Stimulated activated CD4-positive, alpha-beta T cell treated with anti-CD3 and anti-CD28 coated beads, TNF-alpha, amount 100 ng/mL, for 1 hour (primary cell): ENCODE results near the gene MGME1.
"Not testable (repeated sequence)": the region's sequence is repeated elsewhere in the genome, so short reads cannot be mapped to it uniquely, and the experiment has no call there.

Experiments
- DNase-seq, 3 donors: peaks; one replicate each; pipeline ENCODE4 v3.0.0-alpha.2; 2020; ENCODE audit warnings: low read depth in 3 of 3, low spot score in 1 of 3

MGME1 gene

DNA sequence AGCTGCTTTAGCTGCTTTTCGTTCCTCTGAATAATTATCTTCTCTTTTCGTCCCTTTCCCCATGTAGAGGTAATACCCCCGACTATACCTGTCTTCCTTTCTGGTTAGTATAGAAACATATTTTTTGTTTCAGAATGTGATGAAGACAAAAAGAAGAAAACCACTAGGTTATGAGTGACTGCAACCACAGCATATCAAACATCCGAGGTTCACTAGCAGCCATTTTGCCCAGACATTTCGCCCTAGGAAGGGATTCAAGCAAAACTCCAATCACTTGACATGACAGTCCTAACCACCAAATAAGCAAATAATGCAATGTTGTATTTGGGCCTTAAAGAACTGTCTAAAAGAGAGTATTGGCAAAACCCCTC is 9.6 kb upstream of the MGME1 start:
- no peak for DNase-seq

DNA sequence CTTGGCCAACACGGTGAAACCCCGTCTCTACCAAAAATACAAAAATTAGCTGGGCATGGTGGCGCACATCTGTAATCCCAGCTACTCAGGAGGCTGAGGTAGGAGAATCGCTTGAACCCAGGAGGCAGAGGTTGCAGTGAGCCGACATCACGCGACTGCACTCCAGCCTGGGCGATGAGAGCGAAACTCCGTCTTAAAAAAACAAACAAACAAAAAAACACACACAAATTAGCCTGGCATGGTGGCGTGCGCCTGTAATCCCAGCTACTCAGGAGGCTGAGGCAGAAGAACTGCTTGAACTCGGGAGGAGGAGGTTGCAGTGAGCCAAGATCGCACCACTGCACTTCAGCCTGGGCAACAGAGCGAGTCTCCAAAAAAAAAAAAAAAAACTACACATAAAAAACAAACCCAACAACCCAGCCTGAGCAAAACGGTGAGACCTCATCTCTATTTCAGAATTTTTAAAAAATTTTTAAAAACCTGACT is 8.4 kb upstream of the MGME1 start:
- not testable (repeated sequence) for DNase-seq

DNA sequence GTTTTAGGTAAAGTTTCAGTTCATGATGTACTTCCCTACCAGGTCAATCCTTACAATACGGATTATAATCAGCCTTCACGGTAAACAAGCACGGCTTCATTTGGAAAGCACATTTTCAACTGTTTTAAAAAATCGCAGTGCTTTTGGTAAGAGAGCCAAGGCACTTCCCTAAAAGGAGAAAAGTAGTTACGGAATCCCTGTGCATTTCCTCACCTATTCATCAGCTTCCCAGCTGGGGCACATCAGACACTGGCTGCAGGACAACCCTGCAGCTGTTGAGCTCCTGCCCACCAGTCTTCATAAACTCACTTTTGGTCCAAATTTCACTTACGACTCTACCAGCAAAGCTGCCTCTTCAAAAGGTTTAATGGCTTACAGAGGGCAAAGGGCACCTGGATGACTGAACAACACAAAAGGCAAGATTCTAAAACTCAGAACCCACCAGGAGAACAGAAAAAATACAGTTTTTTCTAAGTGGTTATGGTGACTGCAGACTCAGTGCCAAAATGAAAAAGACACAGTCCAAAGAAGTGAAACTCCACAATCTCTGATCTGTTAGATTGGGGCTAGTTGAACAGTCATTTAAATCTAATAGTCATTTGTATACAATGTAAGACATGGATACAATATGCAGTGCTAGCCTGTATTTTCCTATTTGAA is 7.8 kb upstream of the MGME1 start:
- DNase-seq: no peak

DNA sequence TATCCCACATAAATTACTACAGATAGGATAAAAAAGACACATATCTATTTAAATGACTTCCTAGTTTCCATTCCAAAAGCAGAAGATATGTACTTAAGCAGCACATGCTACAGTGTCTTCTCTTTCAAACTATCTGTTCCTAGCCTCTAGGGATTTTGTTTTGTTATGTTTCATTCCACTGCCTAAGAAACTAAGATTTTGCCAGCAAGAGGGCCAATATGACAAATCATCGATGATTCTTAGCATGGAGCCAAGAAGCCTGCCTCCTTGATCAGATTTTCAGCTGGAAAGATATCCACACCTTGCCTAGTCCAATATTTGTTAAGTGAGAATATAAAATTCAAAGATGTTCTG is 7.3 kb upstream of the MGME1 start:
- DNase-seq: no peak

DNA sequence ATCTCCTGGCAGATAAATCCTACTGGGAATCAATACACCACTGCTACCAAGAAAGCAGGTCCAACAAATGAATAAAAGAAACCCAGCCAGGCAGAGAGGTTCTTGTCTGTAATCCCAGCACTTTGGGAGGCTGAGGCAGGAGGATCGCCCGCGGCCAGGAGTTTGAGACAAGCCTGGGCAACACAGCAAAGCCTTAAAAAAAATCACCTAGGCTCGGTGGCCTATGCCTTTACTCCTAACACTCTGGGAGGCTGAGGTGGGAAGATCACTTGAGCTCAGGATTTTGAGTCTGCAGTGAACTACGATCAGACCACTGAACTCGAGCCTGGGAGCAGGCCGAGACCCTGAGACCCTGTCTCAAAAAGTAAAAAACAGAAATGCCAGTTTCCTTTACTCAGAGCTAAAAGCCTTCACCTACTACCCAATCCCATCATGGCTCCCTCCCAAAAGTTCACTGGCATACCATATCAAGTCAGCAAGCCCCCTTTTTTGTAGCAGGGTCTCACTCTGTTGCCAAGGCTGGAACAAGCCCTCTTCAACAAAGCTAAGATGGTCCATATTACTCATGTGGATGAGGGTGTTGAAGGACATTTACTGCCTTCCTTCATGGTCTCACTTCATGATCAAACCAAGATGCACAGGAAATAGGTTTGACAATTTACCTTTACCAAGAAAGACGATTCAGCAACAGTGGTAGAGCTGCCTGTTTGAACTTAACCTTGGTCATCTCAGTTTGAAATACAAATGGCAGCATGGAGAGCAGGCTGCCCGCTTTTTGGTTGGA is 5.5 kb upstream of the MGME1 start:
- DNase-seq: no peak

DNA sequence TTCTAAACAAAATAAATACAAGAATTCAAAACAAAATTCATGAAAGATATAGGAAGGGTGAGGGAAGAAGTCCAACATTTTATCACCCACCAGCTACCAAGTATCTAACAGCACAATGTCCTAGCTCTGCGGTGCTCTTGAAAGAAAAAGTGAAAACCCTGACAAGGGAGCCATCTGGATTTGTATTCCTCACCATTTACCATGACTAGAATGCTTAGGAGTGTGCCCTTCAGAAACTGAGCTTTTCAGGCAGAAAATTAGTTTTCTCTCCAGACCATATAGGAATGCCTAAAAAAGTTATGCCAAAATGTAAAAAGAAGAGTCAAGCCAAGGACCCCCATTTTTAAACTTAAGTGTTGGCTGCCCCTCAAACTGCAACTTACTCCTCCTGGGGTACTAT is 4.7 kb upstream of the MGME1 start:
- no peak for DNase-seq

DNA sequence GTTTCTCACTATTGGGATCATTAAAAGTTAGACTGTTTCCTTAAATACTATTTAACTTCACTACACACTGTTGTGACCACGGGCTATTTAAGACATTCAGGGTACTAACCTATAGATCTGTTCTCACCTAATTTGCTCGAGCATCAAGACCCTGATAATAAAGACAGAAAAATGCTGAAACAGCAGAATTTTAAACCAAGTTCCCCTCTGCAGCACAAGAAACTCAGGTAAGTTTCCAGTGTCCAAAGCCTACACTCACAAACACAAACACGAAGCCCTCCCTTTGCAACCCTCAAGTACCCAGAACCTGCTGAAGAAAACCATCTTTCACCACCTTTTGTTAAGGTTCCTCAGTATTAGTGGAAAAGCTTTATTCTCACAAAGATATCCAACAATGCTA is 4.2 kb upstream of the MGME1 start:
- no peak for DNase-seq

DNA sequence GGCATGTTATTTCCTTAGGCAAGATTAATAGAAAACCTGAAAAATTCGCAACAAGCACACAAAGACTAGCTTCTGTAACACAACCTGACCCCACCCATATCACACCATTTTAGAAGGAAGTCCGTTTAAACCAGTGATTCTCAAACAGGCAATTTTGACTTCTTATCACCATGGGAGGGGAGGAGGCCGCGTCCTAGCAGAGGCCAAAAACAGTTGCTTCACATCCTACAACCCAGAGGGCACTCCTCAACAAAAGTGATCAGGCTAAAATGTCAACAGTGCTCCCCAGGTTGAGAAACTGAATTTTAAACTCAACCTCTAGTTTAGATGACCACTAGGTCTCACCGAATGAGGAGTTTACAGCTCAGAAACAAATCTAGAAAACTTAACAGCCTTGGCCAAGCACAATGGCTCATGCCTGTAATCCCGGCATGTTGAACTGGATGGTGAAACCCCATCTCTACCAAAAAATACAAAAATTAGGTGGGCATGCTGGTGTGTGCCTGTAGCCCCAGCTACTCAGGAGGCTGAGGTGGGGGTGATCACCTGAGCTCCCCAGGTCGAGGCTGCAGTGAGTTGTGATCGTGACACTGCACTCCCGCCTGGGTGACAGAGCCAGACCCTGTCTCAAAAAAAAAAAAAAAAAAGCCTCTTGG is 3.6 kb upstream of the MGME1 start:
- no peak for DNase-seq

DNA sequence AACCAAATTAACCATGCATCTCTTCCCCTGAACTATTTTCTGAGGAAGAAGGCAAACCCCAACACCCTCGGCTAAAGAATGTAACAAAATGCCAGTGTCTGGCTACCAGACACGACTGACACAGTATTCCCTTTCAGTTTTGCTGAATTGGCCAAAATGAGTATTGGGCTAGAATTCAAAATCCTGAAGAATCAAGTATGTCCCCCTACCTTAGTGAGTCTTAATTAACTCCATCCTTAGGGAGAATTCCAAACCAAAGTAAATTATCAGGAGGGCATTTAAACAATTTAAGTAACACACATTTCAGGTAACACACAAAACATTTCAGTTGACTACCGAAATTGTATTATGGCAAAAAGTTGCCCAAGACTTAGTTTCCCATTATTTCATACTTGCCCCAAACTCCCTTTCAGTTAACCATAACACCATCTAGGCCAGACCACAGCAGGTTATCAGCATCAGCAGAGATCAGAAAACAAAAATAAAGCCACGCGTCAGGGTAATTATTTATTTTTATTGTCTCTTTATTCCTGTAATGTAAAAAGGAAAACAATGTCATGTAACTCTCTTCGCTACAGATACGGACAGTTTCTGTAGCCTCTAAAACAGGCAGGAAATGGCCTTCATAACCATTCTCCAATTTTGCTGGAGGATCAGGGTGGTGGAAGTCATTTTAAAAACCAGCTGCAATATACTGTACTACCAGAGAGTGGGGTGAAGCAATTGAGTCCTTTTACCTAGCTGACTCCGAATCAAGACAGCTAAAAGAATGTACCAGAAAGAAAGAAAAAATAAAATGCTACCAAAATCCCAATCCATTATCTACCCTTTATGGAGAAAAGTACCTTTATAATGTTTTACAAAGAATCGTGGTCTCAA is 2.1 kb upstream of the MGME1 start:
- DNase-seq: no peak

DNA sequence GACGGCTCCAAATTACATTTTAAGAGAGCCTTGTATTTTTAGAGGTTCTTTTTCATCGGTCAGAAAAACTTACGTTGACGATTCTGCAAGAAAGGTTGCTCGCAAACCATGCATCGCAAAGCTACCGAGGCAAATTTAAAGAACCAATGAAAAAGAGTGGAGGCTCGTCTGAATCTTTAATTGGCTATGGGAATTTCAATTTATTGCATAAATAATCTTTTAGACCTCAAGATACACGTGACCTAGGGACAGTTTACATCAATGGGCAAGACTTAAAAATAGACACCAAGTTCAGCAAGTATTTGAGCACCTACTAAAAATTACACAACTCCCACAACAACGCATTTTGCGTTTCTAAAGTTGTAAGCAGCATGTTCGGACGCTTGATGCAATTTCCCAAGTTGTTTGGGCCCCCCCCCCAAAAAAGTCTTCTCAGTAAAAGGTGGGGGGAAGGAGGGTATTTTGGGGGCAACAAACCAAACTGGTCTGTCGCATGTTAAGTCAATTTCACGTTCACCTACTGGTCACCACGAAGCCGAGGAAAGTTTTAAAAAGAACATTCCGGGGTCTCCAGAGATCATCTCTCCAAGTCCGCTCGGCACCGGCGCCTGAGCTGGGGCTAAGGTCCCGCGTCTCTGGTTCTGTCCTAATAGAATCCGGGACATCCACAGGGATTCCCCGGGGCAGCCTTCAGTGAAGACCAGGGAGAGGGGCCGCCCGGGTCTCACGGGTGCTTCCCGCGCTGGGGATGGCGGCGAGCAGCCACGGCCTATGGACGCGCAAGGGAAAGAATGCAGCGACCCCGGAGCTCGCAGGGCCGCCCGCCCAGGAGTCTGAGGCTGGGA is 1.1 kb upstream of the MGME1 start:
- peak in 1 of 3 donors; percentile 19 for DNase-seq

DNA sequence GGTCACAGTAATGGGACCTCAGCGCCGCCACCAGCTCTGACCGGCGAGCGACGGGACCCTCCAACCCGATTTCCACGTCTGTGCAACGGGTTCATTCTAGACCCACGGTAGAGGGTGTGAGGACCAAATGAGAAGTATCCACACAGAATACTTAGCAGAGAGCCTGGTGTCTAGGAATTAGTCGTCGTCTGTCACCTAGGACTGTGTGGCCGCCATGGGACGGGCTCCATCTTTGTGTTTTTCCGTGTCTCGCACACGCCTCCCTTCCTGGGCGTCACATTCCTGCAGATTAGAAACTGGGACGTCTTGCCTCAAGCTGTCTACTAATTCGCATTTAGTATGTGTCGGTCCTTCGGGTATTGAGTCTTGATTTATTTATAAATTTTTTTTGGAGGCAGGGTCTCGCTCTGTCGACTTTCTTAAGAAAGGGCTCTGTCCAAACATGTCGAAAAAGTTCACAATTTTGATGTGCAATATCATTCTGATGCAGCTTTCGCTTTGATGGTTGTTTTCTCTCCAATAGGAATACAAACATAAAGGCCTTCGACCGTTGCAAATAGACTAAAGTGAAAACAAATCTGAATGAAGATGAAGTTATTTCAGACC is 563 bp downstream of the MGME1 start:
- DNase-seq: peak in 1 of 3 donors; percentile 12

DNA sequence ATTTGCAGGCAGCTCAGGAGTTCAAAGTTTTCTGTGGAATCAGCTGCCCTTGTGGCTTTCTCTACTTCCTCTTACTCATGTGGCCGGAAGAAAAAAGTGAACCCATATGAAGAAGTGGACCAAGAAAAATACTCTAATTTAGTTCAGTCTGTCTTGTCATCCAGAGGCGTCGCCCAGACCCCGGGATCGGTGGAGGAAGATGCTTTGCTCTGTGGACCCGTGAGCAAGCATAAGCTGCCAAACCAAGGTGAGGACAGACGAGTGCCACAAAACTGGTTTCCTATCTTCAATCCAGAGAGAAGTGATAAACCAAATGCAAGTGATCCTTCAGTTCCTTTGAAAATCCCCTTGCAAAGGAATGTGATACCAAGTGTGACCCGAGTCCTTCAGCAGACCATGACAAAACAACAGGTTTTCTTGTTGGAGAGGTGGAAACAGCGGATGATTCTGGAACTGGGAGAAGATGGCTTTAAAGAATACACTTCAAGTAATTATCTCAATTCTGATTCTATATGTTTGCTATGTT is 1.1 kb downstream of the MGME1 start:
- no peak for DNase-seq

DNA sequence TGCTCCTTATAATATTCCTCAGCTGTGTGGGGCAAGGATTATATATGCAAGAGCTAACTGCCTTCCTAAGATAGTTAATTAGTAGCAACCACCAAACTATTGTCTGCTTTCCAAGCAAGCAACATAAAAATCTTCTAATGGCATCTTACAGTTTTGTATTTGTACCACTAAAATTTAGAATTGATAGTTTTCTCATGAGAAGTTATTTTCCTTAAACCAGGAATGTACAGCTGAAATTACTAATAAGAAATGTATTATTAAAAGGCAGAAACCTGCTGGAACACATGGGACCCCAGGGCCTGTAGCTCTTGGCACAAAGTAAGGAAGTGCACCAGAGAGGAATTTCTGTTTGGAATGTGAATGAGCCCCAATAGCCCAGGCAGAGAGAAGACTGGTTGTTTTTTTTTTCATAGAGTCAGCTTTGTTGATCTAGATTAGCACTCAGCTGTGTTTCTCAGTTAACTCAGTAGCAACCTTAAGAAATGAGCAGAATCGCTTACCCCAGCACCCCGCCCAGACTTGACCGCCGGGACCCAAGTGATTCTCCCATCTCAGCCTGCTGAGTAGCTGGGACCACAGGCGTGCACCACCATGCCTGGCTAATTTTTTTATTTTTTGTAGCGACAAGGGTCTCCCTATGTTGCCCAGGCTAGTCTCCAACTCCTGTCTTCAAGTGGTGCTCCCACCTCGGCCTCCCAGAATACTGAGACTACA is 2.6 kb downstream of the MGME1 start:
- DNase-seq: no peak

DNA sequence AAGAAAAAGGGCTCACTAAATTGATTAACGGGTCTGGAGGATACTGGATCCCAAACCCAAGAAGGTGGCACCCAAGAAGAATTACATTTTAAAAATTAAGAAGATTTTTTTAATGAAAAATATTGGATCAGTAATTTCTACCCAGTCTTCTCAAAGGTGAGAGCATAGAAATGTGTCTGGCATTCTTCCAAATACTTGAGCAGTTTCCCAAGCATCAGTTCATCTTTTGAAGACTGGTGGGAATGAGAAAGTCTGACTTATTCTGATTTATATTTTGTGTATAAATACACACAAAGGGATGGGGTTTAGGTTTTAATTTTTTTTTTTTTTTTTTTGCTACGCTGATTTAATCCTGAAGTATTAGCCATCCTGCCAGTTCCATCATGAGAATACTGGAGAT is 3.3 kb downstream of the MGME1 start:
- no peak for DNase-seq

DNA sequence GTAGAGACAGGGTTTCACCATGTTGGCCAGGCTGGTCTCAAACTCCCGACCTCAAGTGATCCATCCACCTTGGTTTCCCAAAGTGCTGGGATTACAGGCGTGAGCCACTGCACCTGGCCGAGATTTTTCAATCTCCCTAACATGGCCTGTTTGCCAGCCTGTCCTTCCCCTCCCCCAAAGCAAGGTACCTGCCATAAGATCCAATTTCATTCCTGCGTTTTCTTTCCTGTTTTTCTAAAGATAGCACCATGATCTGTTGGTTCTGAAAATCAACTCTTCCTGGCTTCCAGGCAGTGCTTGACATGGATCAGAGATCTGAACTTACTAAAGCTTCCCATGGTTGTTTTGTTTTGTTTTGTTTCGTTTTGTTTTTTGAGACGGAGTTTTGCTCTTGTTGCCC is 7.5 kb downstream of the MGME1 start:
- no peak for DNase-seq

DNA sequence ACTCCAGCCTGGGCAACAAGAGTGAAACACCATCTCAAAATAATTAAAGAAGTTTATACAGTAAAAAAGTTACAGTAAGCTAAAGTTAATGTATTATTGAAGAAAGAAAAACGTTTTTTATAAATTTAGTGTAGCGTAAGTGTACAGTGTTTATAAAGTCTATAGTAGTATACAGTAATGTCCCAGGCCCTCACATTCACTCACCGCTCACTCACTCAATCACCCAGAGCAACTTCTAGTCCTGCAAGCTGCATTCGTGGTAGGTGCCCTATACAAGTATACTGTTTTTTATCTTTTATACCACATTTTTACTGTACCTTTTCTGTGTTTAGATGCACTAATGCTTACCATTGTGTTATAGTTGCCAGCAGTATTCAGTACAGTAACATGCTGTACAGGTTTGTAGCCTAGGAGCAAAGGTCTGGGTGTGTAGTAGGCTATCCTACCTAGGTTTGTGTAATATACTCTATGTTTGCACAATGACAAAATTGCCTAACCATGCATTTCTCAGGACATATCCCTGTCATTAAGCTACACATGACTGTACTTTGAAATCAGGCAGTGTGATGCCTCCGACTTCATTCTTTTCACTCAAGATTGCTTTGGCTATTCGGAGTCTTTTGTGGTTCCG is 16.7 kb downstream of the MGME1 start:
- no peak for DNase-seq

DNA sequence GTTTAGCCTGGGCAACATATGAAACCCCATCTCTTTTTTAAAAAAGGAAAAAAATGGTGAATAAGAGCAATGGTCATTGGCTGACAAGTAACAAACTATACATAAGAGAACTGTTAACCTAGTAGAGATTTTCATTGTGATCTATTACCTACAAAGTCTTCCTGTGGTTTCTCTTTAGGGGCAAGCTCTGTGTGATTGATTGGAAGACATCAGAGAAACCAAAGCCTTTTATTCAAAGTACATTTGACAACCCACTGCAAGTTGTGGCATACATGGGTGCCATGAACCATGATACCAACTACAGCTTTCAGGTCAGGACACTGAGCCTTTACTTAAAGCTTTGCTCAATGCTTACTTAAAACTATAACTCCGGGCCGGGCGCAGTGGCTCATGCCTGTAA is 19.2 kb downstream of the MGME1 start:
- DNase-seq: no peak

DNA sequence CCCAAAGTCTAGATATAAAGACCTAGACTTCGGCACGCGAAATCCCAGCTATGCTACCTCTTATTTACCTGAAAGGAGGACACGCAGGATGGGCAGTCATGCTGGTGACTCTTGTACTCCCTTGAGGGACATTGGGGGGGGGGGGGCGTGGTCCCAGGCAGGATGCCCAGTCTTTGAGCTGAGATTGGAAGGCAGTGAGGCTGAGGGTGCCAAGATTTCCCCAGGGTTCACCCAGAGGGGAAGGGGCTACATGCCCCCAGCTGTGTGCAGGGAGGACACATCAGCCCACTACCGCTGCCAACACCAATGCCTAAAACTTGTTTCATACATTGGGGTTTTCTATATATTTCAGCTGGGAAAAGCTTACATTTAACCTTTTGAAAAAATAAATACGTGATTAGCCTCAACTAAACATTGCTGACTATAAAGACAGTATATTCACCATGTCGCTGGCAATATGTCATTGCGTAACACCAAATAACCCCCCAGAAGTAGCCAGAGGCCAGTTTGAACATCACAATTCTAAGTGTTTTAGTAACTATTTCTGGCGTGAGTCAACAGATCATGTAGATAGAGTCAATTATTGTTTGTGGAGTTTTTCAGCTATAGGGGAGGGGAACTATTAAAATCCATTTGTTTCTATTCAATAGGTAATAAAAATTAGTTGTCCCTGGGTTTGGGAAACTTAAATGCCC is 21.6 kb downstream of the MGME1 start:
- DNase-seq: no peak
